ENCODE data around the gene RAB4A.
"Not testable (repeated sequence)": the region's sequence is repeated elsewhere in the genome, so short reads cannot be mapped to it uniquely, and the experiment has no call there.

DNA sequence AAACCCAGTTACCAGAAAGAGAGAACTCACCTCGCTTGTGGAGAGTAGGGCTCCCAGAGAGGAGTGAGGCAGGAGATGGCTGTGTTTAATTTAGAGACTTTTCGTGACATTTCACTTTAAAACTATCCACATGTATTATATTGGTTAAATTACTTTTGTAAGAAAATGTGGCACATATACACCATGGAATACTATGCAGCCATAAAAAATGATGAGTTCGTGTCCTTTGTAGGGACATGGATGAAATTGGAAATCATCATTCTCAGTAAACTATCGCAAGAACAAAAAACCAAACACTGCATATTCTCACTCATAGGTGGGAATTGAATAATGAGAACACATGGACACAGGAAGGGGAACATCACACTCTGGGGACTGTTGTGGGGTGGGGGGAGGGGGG, 20.8 kb downstream of the RAB4A start:
- not testable (repeated sequence) for TF ChIP-seq ZNF384 (IDR thresholded peaks at IDR 0.05); FOXM1 (IDR thresholded peaks at IDR 0.05; ENCODE audit: borderline replicate concordance); SUZ12 (IDR thresholded peaks at IDR 0.05); BHLHE40 (IDR thresholded peaks at IDR 0.05; ENCODE audit: borderline replicate concordance)

Measured in HEK293T (cell line).